ENCODE measurements around the gene EIF2B1.
"Not testable (repeated sequence)": the region's sequence is repeated elsewhere in the genome, so short reads cannot be mapped to it uniquely, and the experiment has no call there.

Gene EIF2B1

GRCh38 chr12:123617580-123617979, 15.9 kb downstream of the EIF2B1 start:
- DNase-seq (ENCODE audit: low read depth), result no peak

GRCh38 chr12:123617144-123617543, 16.3 kb downstream of the EIF2B1 start:
- no peak for DNase-seq (ENCODE audit: low read depth)

DNA sequence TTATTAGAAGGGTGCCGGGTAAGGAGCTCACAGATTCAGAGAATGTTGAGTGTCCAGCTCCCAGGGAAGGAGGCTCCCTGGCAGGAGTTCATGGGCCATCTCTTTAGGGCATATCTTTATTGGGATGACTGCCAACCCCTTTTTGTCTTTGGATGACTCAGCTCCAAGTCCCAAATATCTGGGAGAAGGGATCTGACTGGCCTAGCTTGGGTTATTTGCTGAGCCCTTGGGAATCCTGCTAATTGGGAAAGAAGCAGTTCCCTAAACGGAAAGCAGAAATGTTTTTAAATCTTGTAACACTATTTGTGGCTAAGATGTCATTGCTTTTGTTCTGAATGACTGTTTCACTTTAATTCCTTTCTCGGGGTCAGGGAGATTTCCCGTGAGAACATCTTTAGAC, 19.0 kb downstream of the EIF2B1 start:
- DNase-seq (ENCODE audit: low read depth), result no peak

DNA sequence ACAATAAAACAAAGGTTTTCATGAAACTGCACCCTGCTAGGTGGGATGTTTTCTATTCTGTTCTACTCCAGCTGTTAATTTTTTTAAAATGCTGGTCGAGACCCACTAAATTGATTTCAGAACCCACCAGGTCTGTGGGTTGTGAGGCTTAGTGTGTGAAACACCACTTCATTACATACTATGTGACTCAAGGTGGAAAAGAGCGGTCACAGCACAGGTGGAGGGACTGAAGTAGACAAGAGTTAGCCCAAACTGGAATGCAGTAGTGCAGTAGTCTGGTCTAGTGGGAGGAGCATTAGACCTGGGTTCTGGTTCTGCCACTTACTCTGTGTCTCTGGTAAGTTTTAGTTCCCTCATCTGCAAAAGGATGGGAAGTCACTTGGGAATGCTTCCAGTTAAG, 19.4 kb downstream of the EIF2B1 start:
- no peak for DNase-seq (ENCODE audit: low read depth)

DNA sequence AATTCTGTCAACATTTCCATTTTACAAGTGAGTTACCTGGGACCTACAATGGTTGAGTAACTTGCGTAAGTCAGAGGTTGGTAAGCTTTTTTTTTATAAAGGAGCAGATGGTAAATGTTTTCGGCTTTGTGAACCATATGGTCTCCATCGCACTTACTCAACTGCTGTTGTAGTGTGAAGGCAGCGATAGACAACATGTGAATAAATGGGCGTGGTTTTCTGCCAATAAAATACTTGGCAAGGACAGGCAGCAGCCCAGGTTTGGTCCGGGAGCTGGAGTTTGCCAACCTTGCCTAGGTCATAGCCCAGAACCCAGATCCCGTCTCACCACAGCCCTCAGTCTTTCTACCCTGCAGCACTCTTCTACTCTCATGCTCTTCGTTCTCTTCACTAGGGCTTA, 25.3 kb downstream of the EIF2B1 start:
- no peak for DNase-seq (ENCODE audit: low read depth)

DNA sequence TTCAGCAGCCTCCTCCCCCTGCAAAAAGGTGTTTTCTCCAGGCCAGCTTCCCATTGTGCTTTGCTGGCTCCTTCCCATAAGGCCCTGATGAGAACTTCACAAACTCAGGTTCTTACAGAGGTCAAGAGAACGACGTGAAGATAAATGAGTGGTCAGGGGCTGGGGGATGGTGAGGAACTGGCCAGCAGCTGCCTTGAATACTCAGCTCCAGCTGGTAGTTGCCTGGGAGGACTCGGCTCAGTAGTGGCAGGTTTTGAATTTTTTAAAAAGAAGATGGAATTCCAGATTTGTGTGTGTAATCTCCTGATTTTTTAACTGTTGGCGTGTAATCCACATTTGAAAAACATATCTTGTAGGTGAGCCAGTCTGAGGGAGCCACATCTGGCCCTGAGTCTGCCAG, 25.7 kb downstream of the EIF2B1 start:
- no peak for DNase-seq (ENCODE audit: low read depth)

DNA sequence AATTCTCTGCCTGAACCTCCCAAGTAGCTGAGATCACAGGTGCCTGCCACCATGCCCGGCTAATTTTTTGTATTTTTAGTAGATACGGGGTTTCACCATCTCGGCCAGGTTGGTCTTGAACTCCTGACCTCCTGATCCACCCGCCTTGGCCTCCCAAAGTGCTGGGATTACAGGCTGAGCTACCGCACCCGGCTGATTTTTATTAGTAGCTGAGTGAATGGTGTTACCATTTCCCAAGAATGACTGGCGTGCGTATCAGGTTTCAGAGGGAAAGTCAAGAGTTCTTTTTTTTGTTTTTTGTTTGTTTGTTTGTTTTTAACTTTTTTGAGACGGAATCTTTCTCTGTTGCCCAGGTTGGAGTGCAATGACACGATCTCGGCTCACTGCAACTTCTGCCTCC, 30.0 kb downstream of the EIF2B1 start:
- not testable (repeated sequence) for DNase-seq (ENCODE audit: low read depth)

DNA sequence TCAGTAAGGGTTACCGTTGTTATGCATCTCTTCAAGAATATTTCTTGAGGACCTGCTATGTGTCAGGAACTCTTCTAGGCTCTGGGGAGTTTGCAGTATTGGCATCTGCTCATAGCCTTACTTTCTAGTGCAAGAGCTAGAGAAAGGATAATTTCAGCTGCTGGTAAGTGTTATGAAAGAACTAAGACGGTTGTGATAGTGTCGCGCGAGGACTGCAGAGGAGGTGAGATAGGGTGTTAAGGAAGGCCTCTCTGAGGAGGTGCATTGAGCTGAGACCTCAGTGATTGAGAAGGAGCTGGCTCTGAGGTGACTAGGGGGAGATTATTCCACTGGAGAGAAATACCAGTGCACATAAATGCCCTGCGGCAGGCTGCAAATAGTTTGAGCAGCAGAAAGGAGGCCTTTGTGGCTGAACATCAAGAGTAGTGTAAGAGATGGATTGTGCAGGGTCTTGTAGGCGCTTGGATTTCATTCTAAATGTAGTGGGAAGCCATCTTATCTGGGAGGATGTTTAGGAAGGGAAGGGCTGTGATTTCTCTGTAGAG, 30.8 kb downstream of the EIF2B1 start:
- DNase-seq (ENCODE audit: low read depth), result no peak

- DNase-seq (ENCODE audit: low read depth), result peak; percentile 67
Observed at GRCh38 chr12:123601602-123602489, 31.6 kb downstream of the EIF2B1 start, which contains the start of gene DDX55. DDX55 (plus strand) TSS chr12:123602099; CDS start chr12:123602149, 50 bp downstream.

DNA sequence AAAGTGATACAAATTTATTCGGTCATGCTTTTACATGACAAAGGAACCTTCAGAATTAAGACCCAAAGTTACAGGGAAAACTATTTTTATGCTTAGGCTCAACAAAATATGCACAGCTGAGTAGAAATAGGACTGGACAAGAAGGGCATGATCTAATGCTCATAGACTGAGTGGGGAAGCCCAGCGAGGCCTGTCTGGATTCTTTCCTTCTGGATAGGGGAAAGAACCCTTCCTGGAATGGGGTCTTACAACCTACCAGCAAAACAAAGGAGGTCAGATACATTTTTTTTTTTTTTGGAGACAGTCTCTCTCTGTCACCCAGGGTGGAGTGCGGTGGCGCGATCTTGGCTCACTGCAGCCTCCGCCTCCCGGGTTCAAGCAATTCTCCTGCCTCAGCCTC, 33.8 kb downstream of the EIF2B1 start:
- DNase-seq (ENCODE audit: low read depth), result no peak

DNA sequence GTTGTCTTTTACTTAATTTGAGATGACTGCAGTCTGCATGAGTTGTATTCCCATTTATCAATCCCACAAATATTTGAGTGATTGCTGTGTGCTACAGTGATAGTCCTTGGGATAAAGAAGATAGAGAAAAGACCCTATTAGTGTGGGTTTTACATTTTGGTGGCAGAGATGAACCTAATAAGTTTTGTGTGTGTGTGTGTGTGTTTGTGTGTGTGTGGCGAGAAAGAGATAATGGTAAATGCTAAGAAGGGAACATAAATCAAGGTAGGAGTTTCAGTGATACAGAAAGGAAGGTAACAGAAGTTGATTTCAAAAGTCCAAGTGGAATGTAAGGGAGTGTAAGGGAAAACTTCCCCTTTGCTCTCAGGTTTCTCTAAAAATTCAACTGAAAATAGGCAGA, 34.2 kb downstream of the EIF2B1 start:
- no peak for DNase-seq (ENCODE audit: low read depth)

DNA sequence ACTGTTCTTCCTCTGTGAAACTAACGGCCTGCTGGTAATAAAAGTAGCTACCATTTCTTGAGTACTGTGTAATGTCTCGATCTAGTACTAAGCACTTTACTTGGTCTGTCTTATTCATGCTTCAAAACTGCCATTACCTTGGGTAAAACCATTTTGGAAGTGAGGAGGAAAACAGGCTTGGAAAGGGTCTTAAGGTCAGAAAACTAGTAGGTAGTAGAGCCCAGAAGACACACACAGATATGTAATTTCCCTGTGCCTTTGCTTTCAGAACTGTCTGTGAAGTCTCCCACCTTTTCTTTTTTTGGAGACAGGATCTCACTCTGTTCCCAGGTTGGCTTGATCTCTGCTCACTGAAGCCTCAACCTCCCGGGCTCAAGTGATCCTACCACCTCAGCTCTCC, 35.0 kb downstream of the EIF2B1 start:
- no peak for DNase-seq (ENCODE audit: low read depth)

DNA sequence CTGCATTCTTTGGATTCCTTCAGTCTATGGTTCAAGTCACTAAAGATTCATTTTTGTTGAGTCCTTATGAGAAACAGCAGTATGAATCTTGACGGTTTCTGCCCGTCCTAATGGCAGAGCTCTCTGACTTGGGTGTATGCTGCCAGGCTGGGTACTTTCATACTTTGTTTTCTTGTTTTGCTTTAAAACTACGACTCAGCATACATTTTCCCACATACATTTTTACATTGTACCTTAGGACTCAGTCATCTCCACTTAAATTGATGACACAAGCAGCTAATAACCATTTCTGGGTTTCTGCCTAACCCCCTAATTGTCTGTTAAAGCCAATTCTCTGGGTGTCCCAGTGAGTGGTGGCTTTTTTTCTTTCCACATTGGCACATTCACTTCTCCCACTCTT, 36.4 kb downstream of the EIF2B1 start:
- DNase-seq (ENCODE audit: low read depth), result no peak

DNA sequence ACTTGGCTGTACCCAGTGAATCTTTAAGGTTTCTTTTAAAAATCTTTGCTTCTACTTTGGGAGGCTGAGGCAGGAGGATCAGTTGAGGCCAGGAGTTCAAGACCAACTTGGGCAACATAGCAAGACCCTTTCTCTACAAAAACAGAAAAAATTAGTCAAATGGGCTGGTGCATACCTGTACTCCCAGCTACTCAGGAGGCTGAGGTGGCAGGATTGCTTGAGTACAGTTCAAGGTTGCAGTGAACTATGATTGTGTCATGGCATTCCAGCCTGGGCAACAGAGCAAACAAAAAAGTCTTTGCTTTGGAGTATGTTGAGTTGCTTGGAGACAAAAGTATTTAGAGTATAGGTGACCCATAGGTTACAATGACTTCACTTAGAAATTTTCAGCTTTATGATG, 37.8 kb downstream of the EIF2B1 start:
- DNase-seq (ENCODE audit: low read depth), result no peak

DNA sequence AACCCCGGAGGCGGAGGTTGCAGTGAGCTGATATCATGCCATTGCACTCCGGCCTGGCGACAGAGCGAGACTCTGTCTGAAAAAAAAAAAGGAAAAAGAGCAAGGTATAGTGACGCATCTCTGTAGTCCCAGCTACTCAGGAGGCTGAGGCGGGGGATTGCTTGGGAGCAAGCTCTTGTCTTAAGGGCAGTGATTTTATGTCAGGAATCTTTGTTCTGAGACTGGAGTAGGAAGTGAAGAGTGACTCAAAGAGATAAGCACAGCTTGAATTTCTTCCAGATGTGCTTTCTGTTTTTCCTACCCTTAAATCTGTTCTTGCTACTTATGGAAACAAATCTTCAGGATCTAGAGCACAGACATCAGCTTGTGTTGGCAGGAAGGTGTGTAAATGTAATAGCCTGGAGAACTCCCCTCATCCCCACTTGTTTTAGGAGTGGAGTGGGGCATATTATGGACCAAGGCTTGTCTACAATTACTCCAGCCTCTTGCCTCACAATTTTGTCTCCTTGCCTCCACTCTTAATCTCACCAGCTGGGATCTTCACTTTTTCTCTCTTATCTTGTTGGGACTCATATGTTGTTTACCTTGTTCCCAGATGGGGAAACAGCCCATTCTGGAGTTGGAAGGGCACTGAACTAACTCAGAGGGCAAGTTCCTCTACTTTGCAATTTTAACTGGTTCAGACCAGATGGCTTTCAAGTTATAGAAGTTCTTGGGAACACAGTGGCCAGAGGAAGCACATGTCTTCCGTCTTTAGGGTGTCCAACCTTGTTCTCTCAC, 41.6 kb downstream of the EIF2B1 start:
- DNase-seq (ENCODE audit: low read depth), result no peak

GRCh38 chr12:123580772-123581171, 52.7 kb downstream of the EIF2B1 start:
- DNase-seq (ENCODE audit: low read depth), result no peak

DNA sequence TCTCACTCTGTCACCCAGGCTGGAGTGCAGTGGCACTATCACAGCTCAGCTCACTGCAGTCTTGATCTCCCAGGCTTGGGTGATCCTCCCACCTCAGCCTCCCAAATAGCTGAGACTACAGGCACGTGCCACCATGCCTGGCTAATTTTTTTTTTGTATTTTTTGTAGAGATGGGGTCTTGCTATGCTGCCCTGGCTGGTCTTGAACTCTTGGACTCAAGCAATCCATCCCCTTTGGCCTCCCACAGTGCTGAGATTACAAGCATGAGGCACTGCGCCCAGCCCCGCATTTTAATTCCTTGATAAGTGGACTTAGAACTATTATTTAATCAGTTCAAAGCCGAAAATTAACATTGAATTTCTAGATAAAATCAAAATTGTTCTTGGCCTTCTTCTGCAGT, 54.7 kb downstream of the EIF2B1 start:
- not testable (repeated sequence) for DNase-seq (ENCODE audit: low read depth)

GRCh38 chr12:123578243-123578642, 55.2 kb downstream of the EIF2B1 start:
- DNase-seq (ENCODE audit: low read depth), result no peak

- no peak for DNase-seq (ENCODE audit: low read depth)
Observed at GRCh38 chr12:123576611-123577010, 56.9 kb downstream of the EIF2B1 start.

- no peak for DNase-seq (ENCODE audit: low read depth)
Observed at GRCh38 chr12:123573870-123574269, 59.6 kb downstream of the EIF2B1 start.

GRCh38 chr12:123572391-123572790, 61.1 kb downstream of the EIF2B1 start:
- DNase-seq (ENCODE audit: low read depth), result no peak

GRCh38 chr12:123571343-123571813, 62.1 kb downstream of the EIF2B1 start:
- DNase-seq (ENCODE audit: low read depth), result no peak
